ENCODE measurements around the gene GSK3B. TPM values are rescaled to one million over a fixed set of nuclear protein-coding genes. Genes with fewer than 3 reads are reported as not detected.

The GSK3B gene
- total RNA-seq, 1 experiment from 2014 or later = 50.0 TPM

GRCh38 chr3:120066634-120067033 lies 27.6 kb downstream of the GSK3B start (continued):
- no peak for TF ChIP-seq MAX (IDR thresholded peaks at IDR 0.05)
- TF ChIP-seq CTCF (IDR thresholded peaks at IDR 0.05 in 2 of 3, conservative IDR thresholded peaks at IDR 0.05 in 1 of 3; ENCODE audit: borderline replicate concordance in 1 of 3, insufficient read depth in 1 of 3, low read depth in 2 of 3, low read length in 2 of 3) = no peak
- no peak for TF ChIP-seq SP1 (IDR thresholded peaks at IDR 0.05; ENCODE audit: low read depth)
- no peak for TF ChIP-seq ZNF274 (IDR thresholded peaks at IDR 0.05; ENCODE audit: low read depth, low read length)
- TF ChIP-seq CEBPB (IDR thresholded peaks at IDR 0.05; ENCODE audit: low read depth) = no peak
- TF ChIP-seq FOSL1 (IDR thresholded peaks at IDR 0.05; ENCODE audit: low read depth) = no peak
- no peak for TF ChIP-seq POLR2AphosphoS5 (IDR thresholded peaks at IDR 0.05; ENCODE audit: low read depth, low read length)
- TF ChIP-seq SRF (IDR thresholded peaks at IDR 0.05; ENCODE audit: low read depth) = no peak

GRCh38 chr3:120064641-120065040 lies 29.6 kb downstream of the GSK3B start:
- H3K27me3 ChIP-seq (ENCODE audit: insufficient read depth, low read length) = no peaks in the 10 kb centered on the region
- no TSS peak for BruUV-seq (replicated peaks)
- intact Hi-C loops (cut with micrococcal nuclease) = no loop called here
- H3K27ac ChIP-seq (ENCODE audit: low read depth, low read length) = no peak overlapping the region
- ChIA-PET POLR2A (no interaction called here), CTCF (no interaction called here), RAD21 (ENCODE audit: low non-redundant PET in 1 of 2, low total read pairs in 2 of 2, uncharacterized antibody in 2 of 2, unreplicated experiment in 2 of 2) (no interaction called here)
- no peaks in the 10 kb centered on the region for H3K9me2 ChIP-seq (ENCODE audit: insufficient read depth)
- H3K4me3 ChIP-seq (replicated peaks in 1 of 2; ENCODE audit: low read depth in 1 of 2, low read length in 2 of 2) = no peak overlapping the region
- no peaks in the 10 kb centered on the region for H3K4me1 ChIP-seq (ENCODE audit: control insufficient read depth in 1 of 2, insufficient read depth in 2 of 2, low read length in 2 of 2)
- H3K79me2 ChIP-seq (ENCODE audit: insufficient read depth, low read length) = peaks cover 92% of the 10 kb centered on the region
- H3K9ac ChIP-seq (ENCODE audit: low read length) = no peak overlapping the region
- DNase-seq (ENCODE audit: low read depth, low spot score) (no peak), ATAC-seq (no peak)
- TF ChIP-seq EGR1 (IDR thresholded peaks at IDR 0.05; ENCODE audit: low read depth) (no peak), CTCF (IDR thresholded peaks at IDR 0.05 in 2 of 3, conservative IDR thresholded peaks at IDR 0.05 in 1 of 3; ENCODE audit: borderline replicate concordance in 1 of 3, insufficient read depth in 1 of 3, low read depth in 2 of 3, low read length in 2 of 3) (no peak), SIN3A (IDR thresholded peaks at IDR 0.05; ENCODE audit: low read depth) (no peak), FOSL1 (IDR thresholded peaks at IDR 0.05; ENCODE audit: low read depth) (no peak), POLR2A (IDR thresholded peaks at IDR 0.05; ENCODE audit: borderline replicate concordance, extremely low read depth, insufficient read depth, insufficient read length) (no peak), RAD21 (IDR thresholded peaks at IDR 0.05; ENCODE audit: low read depth) (no peak), JUND (IDR thresholded peaks at IDR 0.05) (no peak), CBX3 (IDR thresholded peaks at IDR 0.05; ENCODE audit: low read depth) (no peak)
- TF ChIP-seq, protein P1, sequence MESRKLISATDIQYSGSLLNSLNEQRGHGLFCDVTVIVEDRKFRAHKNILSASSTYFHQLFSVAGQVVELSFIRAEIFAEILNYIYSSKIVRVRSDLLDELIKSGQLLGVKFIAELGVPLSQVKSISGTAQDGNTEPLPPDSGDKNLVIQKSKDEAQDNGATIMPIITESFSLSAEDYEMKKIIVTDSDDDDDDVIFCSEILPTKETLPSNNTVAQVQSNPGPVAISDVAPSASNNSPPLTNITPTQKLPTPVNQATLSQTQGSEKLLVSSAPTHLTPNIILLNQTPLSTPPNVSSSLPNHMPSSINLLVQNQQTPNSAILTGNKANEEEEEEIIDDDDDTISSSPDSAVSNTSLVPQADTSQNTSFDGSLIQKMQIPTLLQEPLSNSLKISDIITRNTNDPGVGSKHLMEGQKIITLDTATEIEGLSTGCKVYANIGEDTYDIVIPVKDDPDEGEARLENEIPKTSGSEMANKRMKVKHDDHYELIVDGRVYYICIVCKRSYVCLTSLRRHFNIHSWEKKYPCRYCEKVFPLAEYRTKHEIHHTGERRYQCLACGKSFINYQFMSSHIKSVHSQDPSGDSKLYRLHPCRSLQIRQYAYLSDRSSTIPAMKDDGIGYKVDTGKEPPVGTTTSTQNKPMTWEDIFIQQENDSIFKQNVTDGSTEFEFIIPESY (IDR thresholded peaks at IDR 0.05; ENCODE audit: extremely low read depth, insufficient replicate concordance, low read length) = no peak
- no peak overlapping the region for H2AFZ ChIP-seq (ENCODE audit: low read depth, low read length, poor library complexity, severe bottlenecking)
- no peaks in the 10 kb centered on the region for H3K9me3 ChIP-seq (ENCODE audit: control insufficient read depth in 1 of 2, insufficient read depth in 1 of 2, low read depth in 1 of 2, low read length in 2 of 2)
- H3K36me3 ChIP-seq (ENCODE audit: control insufficient read depth in 1 of 2, insufficient read depth in 2 of 2, low read length in 2 of 2) = no peaks in the 10 kb centered on the region
- peaks cover 31% of the 10 kb centered on the region; the same call in 1 of the 2 replicates for H4K20me1 ChIP-seq (ENCODE audit: insufficient read depth)
- H3K4me2 ChIP-seq (ENCODE audit: low read length) = no peak overlapping the region

All from HCT116 (cell line).